Peyer's patch (tissue), 4 donors: ENCODE results near the gene NOL12.

Source experiments
- CTCF ChIP-seq, 6 experiments: fragments of 450-650 bp in 4 of 6; fragments of 200-600 bp in 2 of 6; sonication (generic) in 1 of 6; IDR thresholded peaks; one replicate each; pipeline ENCODE4 v1.5.1; 2017 to 2019; ENCODE audit warnings: antibody characterized with exemption in 6 of 6, mild to moderate bottlenecking in 3 of 6, moderate library complexity in 1 of 6
- POLR2A ChIP-seq, 2 donors: fragments of 450-650 bp; IDR thresholded peaks; one replicate each; pipeline ENCODE4 v1.5.1; 2017; ENCODE audit warnings: antibody characterized with exemption in 2 of 2, mild to moderate bottlenecking in 2 of 2, moderate library complexity in 2 of 2

- TF ChIP-seq POLR2A (IDR thresholded peaks at IDR 0.05) (no peak), CTCF (IDR thresholded peaks at IDR 0.05) (no peak)
Measured at GRCh38 chr22:37701141-37701786, 15.1 kb downstream of the NOL12 start.
